Omental fat pad (tissue), 4 donors: ENCODE measurements around the gene AURKAIP1. TPM values are rescaled to one million over a fixed set of nuclear protein-coding genes. Genes with fewer than 3 reads are reported as not detected.

Source experiments
- ATAC-seq: fragments of 150-250 bp; one replicate; pipeline ENCODE4 v1.9.1; 2016; ENCODE audit warnings: mild to moderate bottlenecking, moderate library complexity; ENCODE audit not compliant: low FRiP score
- DNase-seq: peaks from one replicate; pipeline ENCODE4 v3.0.0-alpha.2; 2019; ENCODE audit warnings: low spot score
- CTCF ChIP-seq, 3 donors: fragments of 450-650 bp; IDR thresholded peaks; one replicate each; pipeline ENCODE4 v1.5.1; 2016 to 2017; ENCODE audit warnings: antibody characterized with exemption in 3 of 3, mild to moderate bottlenecking in 3 of 3, moderate library complexity in 2 of 3
- total RNA-seq, 4 donors: library from RNA; depleted of rRNA; stranded (reverse); fragments of >200 nt; gene quantifications; one replicate each; pipeline ENCODE4 v1.1.0, GENCODE V29; 2016

The AURKAIP1 gene
- total RNA-seq, 4 donors from 2014 or later, result 96.3 to 115 (median 105) TPM

- no peak for TF ChIP-seq CTCF (IDR thresholded peaks at IDR 0.05)
- no peak for ATAC-seq
These were observed 29.0 kb downstream of the AURKAIP1 start for GRCh38 chr1:1345860-1346500.

GRCh38 chr1:1345384-1345783 lies 29.6 kb downstream of the AURKAIP1 start:
- ATAC-seq (no peak), DNase-seq (no peak)
- no peak for TF ChIP-seq CTCF (IDR thresholded peaks at IDR 0.05)

More at GRCh38 chr1:1345860-1346500, 29.0 kb downstream of the AURKAIP1 start:
- DNase-seq, result no peak

- ATAC-seq (peak; percentile 61), DNase-seq (no peak)
- no peak for TF ChIP-seq CTCF (IDR thresholded peaks at IDR 0.05)
These were observed 30.2 kb downstream of the AURKAIP1 start for GRCh38 chr1:1344655-1345361.

- ATAC-seq, result no peak
- no peak for DNase-seq
- TF ChIP-seq CTCF (IDR thresholded peaks at IDR 0.05), result no peak
These were observed 31.1 kb downstream of the AURKAIP1 start for GRCh38 chr1:1343811-1344421.

- no peak for TF ChIP-seq CTCF (IDR thresholded peaks at IDR 0.05)
- ATAC-seq (no peak), DNase-seq (no peak)
These were observed 32.4 kb downstream of the AURKAIP1 start for GRCh38 chr1:1342584-1343115.

GRCh38 chr1:1342061-1342562 lies 32.9 kb downstream of the AURKAIP1 start:
- no peak for TF ChIP-seq CTCF (IDR thresholded peaks at IDR 0.05)
- DNase-seq (no peak), ATAC-seq (no peak)
